GM12878 (cell line): ENCODE data around the gene FASTK.

Experiments used
- CTCF ChIP-seq, 3 experiments: IDR thresholded peaks in 2 of 3; conservative IDR thresholded peaks in 1 of 3; 2 replicates each; pipeline ENCODE4 v1.5.1; 2011; ENCODE audit warnings: low read depth in 3 of 3, low read length in 3 of 3, mild to moderate bottlenecking in 3 of 3, control low read depth in 2 of 3, moderate library complexity in 2 of 3, inconsistent platforms in 1 of 3, mixed read lengths in 1 of 3; ENCODE audit not compliant: control insufficient read depth in 2 of 3, insufficient read depth in 1 of 3; ENCODE audit errors: extremely low read depth in 1 of 3
- FOXM1 ChIP-seq: IDR thresholded peaks from 2 replicates; pipeline ENCODE4 v1.6.1; 2012; ENCODE audit warnings: low read depth, mild to moderate bottlenecking, inconsistent platforms, low read length, moderate library complexity
- PML ChIP-seq: IDR thresholded peaks from 2 replicates; pipeline ENCODE4 v1.6.1; 2012; ENCODE audit warnings: low read length, inconsistent platforms
- POLR2A ChIP-seq: IDR thresholded peaks from 2 replicates; pipeline ENCODE4 v1.6.1; 2011; ENCODE audit warnings: low read depth, mild to moderate bottlenecking, low read length
- POLR2AphosphoS5 ChIP-seq: IDR thresholded peaks from 2 replicates; pipeline ENCODE4 v1.6.1; 2011; ENCODE audit warnings: mild to moderate bottlenecking, low read length, inconsistent platforms
- RCOR1 ChIP-seq: conservative IDR thresholded peaks from 2 replicates; pipeline ENCODE4 v1.6.1; 2012; ENCODE audit warnings: low read depth, low read length, improper control_type of control experiment
- SIN3A ChIP-seq: IDR thresholded peaks from 2 replicates; pipeline ENCODE4 v1.6.1; 2012; ENCODE audit warnings: low read depth, low read length, improper control_type of control experiment
- ZZZ3 ChIP-seq: IDR thresholded peaks from 2 replicates; pipeline ENCODE4 v1.6.1; 2011; ENCODE audit warnings: low read depth; ENCODE audit not compliant: control insufficient read depth, insufficient read length

- TF ChIP-seq CTCF (IDR thresholded peaks at IDR 0.05 in 2 of 3, conservative IDR thresholded peaks at IDR 0.05 in 1 of 3; ENCODE audit: control insufficient read depth in 2 of 3, extremely low read depth in 1 of 3, insufficient read depth in 1 of 3, low read depth in 3 of 3, low read length in 3 of 3) (no peak), POLR2A (no peak), RCOR1 (no peak), POLR2AphosphoS5 (no peak), PML (no peak), SIN3A (no peak), FOXM1 (no peak), ZZZ3 (no peak)
Measured at GRCh38 chr7:151099486-151100211, 19.0 kb upstream of the FASTK start.
